GM21737 (cell line): ENCODE data around the gene ILF2.
"Not testable (repeated sequence)": the region's sequence is repeated elsewhere in the genome, so short reads cannot be mapped to it uniquely, and the experiment has no call there.

Experiments used
- ATAC-seq: cut with Tn5 transposase; IDR thresholded peaks from one replicate; pipeline ENCODE4 v1.9.1; 2021; ENCODE audit warnings: mild to moderate bottlenecking, moderate library complexity; ENCODE audit not compliant: unreplicated experiment

The ILF2 gene

DNA sequence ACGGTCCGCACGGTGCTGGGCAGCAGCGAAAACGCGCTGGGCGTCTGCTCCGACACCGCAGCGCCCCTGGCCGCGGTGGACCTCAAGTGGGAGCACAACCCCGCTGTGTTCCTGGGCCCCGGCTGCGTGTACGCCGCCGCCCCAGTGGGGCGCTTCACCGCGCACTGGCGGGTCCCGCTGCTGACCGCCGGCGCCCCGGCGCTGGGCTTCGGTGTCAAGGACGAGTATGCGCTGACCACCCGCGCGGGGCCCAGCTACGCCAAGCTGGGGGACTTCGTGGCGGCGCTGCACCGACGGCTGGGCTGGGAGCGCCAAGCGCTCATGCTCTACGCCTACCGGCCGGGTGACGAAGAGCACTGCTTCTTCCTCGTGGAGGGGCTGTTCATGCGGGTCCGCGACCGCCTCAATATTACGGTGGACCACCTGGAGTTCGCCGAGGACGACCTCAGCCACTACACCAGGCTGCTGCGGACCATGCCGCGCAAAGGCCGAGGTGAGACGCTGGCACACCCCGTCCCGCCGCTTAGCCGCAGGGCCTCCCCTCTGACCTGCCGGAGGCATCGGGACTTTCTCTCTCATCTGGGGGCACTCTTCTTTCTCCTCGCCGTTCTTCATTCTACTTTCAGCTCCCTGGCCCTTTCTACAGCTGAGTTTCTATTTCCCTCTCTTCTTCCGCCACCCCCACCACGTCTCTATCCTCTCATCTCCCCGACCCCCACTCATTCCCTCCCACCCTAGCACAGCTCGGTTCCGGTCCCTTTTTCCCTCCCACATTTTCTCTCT lies 8.7 kb upstream of the ILF2 start:
- ATAC-seq: no peak

DNA sequence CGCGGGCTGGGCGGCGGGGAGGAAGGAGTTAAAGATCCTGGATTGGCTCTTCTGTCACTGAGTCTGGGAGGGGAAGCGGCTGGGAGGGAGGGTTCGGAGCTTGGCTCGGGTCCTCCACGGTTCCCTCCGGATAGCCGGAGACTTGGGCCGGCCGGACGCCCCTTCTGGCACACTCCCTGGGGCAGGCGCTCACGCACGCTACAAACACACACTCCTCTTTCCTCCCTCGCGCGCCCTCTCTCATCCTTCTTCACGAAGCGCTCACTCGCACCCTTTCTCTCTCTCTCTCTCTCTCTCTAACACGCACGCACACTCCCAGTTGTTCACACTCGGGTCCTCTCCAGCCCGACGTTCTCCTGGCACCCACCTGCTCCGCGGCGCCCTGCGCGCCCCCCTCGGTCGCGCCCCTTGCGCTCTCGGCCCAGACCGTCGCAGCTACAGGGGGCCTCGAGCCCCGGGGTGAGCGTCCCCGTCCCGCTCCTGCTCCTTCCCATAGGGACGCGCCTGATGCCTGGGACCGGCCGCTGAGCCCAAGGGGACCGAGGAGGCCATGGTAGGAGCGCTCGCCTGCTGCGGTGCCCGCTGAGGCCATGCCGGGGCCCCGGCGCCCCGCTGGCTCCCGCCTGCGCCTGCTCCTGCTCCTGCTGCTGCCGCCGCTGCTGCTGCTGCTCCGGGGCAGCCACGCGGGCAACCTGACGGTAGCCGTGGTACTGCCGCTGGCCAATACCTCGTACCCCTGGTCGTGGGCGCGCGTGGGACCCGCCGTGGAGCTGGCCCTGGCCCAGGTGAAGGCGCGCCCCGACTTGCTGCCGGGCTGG lies 7.9 kb upstream of the ILF2 start, which contains the start of gene NPR1:
Gene NPR1 (plus strand): TSS at position 170 of the 818 bp plus-strand sequence. CDS start 421 bp downstream, at position 591.
- ATAC-seq: no peak

DNA sequence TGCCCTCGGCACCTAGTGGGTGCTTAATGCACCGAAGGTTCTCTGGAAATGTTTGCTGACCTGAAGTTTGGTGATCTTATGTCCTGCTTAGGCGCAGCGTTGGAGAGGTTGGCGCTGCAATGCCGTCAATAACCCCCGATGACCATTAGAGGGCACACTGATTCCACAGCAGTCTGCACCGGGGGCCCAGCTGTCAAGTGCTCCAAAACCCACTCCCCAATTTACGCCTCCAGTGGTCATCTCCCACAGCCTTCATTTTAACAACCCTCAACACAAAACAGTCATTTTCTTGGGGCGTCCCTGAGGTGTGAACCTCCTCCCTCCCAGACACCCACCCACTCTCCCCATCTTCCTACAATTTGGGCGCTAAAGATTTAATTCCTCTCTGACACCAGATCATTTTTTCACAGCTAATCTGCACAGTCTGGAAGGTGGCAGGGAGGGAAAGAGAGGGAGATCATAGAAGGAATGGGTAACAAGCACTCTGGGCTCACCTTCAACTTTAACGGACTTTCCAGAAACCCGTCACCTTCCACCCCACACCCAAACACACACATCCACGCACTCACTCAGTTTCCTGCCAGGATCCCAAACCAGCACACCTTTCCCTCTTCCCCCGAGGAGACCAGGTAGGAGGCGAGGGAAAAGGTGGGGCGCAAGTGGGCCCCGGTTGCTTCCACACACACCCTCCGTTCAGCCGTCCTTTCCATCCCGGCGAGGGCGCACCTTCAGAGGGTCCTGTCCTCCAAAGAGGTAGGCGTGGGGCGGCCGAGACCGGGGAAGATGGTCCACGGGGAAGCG lies 7.1 kb upstream of the ILF2 start:
- ATAC-seq: no peak

DNA sequence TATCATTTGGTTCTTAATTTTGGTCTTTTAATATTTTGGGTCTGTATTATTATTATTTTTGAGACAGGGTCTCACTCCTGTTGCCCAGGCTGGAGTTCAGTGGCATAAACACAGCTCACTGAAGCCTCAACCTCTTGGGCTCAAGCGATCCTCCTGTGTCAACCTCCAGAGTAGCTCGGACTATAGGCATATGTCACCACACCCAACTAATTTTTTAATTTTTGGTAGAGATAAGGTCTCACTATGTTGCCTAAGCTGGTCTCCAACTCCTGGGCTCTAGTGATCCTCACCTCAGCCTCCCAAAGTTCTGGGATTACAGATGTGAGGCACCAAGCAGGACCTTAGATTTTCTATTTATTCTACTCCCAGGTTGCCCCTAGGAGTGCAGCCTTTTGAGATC lies 2.7 kb upstream of the ILF2 start:
- no peak for ATAC-seq

DNA sequence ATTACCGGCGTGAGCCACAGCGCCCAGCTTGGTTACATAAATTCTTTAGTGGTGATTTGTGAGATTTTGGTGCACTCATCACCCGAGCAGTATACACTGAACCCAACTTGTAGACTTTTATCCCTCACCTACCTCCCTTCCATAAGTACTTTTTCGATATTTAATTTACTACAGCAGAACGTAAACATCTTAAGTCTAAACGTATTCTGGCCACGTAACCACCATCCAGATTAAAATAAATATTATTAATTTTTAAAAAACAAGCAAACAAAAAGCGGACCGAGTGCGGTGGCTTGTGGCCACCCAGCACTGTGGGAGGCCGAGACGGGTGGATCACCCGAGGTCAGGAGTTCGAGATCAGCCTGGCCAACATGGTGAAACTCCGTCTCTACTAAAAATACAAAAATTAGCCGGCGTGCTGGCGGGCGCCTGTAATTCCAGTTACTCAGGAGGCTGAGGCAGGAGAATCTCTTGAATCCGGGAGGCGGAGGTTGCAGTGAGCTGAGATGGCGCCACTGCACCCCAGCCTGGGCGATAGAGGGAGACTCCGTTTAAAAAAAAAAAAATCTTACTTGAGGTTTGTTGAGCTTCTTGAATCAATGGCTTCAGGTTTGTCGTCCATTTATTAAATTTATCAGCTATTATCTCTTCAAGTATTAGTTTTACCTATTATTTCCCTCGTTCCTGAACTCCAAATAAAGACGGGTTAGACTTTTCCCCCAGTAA lies 998 bp upstream of the ILF2 start:
- ATAC-seq: peak; percentile 6

DNA sequence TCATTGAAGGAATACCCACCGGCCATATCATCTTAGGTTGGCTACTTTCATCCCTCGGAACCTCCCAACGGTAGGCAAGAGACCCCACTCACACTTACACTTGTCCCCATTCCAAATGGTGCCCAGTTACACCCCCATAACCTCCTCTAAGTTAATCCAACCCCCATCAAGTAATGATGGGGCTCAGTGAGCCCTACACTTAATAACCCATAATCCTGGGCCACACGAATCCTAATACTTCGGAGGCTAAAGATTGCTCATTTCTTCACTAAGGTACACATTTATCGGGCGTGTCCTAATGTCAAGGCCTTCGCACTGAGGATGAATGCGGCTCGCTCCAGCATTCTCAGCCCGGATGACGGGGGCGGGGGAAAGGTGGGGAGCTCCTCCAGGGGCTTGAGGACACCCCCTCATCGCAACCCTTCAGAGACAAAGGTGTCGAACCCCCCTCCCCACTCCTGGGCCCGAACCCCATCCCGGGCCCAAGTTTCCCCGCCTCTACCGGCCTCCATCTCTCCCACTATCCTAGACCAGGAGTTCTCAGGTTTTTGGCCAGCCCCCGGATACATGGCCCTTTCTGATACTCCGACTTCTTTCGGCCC lies 435 bp downstream of the ILF2 start:
- no peak for ATAC-seq

DNA sequence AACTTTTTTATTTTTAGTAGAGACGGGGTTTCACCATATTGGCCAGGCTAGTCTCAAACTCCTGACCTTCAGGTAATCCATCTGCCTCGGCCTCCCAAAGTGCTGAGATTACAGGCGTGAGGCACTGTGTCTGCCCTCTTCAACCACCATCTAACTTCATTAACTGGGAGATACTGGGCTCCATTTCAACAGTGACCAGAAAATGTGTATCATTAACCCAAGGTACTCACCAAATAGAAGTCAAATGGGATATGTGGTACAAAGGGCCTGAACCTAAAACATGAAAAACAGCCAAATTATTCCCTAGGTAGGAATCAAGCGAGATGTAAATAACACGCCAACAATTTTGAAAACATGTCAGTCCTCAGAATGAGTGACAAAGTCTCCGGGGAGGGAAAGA lies 1.2 kb downstream of the ILF2 start:
- ATAC-seq: no peak

DNA sequence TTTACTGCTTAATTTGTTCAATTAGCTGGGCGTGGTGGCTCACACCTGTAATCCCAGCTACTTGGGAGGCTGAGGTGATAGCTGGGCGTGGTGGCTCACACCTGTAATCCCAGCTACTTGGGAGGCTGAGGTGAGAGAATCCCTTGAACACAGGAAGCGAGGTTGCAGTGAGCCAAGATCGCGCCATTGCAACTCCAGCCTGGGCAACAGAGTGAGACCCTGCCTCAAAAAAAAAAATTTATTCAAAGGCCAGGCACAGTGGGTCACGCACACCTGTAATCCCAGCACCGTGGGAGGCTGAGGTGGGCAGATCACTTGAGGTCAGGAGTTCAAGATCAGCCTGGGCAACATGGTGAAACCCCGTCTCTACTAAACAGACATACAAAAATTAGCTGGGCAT lies 2.1 kb downstream of the ILF2 start:
- ATAC-seq: not testable (repeated sequence)

DNA sequence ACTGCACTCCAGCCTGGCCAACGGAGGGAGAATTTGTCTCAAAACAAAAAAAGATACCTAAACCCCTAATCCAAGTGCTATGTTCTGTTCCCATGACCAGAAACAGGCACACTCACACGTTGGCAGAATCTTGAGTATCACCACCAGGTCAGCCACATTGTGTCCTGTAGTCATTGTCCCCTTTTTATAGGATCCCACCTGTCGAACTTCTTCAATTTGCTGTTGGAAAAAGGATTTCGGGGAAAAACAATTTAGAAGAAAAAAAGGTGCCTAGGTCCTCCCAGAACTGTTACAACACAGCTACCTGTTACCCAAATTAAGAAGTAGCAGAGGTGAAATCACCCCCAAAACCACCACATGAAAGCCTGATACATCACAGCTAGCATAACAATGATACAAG lies 3.4 kb downstream of the ILF2 start:
- no peak for ATAC-seq

DNA sequence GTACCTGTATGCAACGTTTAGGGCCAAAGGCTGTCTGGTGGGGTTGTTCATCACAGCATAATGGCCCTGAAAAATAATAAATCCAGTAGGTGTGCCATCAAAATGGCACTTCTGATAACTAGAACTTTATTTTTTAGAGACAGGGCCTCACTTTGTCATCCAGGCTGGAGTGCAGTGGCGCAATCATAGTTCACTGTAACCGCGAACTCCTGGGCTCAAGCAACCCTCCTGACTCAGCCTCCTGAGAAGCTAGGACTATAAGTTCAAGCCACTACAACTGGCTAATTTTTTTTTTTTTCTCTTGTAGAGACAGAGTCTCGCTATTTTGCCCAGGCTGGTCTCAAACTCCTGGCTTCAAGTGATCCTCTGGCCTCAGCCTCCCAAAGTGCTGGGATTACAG lies 7.6 kb downstream of the ILF2 start:
- ATAC-seq: no peak

DNA sequence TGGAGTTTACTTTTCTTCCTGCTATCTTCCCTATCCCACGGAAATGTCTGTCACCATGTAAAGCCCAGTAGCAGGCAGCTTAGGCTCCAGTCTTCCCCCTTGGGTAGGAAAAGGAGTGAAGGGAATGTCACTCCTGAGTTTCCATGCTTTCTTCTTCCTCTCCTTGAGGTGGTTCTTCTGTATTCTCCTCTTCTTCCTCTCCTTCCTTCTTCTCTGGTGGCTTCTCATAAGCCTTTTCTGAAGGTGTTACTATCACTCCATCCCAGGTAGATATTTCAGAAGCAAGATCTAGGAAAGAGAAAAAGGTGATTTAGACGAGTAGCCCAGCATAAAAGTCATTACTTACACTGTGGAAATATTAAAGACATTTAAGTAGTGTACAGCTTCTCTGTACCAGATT lies 8.5 kb downstream of the ILF2 start:
- no peak for ATAC-seq

DNA sequence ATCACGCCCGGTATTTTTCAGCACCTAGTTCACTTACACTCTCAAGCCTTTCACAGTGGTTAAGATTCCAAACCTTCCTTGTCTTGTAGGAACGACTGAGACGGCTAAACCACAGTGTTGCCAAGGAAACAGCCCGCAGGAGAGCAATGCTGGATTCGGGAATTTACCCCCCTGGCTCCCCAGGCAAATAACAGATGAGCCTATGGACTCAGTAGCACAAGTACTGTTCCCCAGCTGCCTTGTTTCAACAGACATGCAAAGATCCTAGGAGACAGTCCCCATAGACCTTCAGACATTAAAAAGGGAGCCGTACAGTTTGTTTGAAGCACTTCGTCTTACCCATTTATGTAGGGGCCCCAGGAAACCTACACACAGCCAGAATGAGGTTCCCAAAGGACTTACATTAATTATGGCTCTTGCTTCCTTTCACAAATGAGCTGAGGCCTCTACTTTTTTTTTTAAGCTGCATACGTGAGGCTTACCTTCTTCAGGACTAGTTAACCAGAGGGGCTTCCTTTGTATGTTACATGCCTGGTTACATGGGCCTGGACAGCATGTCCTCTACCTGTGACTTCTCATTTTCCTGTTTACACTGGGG lies 9.6 kb downstream of the ILF2 start:
- ATAC-seq: no peak

DNA sequence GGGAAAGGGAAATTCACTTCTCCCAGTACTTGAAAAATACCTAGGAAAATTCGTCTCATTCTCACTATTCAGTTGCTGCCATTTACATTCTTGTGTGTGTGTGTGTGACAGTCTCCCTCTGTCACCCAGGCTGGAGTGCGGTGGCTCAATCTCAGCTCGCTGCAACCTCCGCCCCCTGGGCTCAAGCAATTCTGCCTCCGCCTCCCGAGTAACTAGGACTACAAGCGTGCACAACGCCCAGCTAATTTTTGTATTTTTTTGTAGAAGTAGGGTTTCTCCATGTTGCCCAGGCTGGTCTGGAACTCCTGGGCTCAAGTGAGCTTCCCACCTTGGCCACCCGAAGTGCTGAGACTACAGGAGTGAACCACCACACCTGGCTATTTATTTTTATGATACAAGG lies 11.1 kb downstream of the ILF2 start:
- ATAC-seq: no peak

DNA sequence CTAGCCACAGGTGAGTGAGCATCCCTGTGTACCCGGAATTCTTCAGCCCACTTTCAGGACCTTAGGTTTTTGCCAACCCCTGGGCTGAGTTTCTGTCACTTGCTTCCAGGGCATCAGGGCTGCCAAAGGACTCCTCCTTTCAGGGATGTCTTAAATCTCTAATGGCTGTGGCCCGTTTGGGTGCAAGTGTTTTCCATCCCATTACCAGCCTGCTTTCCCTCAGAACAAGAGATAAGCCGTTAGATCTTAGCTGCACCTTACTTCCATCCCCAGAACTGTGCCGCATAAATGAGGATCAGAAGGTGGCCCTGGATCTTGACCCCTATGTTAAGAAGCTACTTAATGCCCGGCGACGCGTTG lies 11.6 kb downstream of the ILF2 start:
- no peak for ATAC-seq

DNA sequence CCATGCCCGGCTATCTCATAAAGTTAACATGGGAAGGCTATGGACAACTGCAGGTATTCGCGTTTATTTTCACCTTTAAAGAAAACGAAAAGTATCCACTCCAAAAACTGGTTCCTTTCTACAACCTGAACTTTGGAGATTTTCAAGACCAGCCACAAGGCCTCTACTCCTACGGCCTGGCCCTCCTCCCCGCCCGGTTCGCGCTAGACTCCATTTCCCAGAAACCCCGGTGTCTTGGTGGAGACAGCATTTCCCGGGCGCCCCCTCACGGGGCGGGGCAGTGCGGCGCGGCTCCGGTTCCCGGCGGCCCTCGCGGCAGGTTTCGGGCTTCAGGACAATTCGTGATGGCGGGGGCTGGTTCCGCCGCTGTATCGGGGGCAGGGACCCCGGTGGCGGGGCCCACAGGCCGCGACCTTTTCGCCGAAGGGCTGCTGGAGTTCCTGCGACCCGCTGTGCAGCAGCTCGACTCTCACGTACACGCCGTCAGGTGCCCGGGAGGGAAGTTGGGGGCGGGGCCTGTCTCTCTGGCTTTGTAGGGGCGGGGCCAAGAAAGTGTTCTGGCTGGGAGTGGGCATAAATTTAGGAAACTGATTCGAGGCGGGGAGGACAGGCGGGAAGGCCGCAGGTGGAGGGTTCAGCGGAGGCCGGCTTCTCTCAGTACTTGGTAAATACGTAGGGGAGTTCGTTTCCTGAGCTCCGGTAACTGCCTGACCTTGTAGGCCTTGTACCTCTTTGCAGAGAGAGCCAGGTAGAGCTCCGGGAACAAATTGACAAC lies 12.2 kb downstream of the ILF2 start, which contains the start of gene SNAPIN:
Gene SNAPIN (plus strand): TSS at position 304 of the 775 bp plus-strand sequence. CDS start 41 bp downstream, at position 345.
- ATAC-seq: peak; percentile 92

DNA sequence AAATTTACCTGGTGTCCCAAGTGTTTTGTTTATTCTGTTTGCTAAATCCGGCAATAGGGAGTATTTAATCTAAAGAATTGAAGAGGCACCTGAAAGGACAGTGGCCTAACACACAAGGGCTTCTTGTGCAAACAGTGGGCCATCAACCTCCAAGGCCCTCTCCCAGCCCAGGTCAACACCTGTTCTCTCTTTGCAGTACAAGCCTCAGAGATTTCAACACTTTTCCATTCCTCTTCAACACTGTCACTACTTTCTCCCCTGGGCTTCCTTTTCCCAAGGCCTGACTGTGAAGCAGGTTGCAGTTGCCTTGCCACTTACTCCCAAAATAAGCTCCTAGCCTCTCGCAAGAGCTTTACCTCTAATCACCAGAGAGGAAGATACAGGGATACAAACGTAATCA lies 15.5 kb downstream of the ILF2 start:
- no peak for ATAC-seq

DNA sequence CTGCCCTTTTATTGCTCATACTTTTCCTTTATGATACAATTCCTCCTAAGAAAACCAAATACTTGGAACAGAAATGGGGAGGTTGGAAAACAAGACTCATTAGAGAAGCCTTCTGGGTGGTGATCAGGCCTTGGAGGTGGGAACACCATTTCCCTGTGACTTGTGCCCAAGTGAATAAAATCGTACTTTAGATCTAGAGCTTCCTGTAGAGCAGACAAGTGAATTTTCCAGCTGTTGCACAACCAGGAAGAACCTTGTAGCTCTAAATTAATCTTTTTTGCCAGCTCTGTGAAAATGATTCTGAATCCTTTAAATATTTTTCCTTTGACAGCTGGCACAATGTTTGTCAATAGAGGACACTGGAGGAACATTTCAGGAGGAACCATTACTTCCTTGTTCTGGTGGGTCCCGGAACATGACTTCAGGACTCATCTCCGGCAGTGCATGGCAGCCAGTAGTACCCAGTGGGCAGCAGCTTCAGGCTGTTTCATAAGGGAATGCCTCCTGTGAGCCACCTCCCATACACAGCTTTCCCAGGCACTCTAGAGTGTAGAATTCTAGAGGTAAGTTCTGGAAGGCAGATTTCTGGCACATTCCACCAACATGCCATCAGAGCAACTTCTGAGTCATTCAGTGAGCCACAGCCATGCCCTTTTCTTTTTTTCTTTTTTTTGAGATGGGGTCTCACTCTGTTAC lies 17.8 kb downstream of the ILF2 start:
- no peak for ATAC-seq

DNA sequence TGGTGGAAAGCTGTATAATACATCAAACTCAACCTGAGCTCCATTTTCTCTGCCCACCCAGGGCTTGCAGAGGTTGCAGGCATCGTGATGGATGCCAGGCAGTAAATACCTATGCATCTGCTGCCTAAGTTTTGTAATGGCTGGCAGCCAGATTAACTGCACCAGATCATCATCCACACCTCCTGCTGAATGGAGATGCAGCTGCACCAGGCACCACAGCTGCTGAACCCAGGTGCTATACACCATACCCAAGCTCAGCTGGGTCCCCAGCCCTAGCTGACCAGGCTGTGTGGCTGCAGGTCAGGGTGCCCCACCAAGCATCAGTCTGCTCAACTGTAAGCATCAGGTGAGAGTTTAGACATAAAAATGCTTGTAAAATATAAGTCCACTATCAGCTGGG lies 19.0 kb downstream of the ILF2 start:
- no peak for ATAC-seq

DNA sequence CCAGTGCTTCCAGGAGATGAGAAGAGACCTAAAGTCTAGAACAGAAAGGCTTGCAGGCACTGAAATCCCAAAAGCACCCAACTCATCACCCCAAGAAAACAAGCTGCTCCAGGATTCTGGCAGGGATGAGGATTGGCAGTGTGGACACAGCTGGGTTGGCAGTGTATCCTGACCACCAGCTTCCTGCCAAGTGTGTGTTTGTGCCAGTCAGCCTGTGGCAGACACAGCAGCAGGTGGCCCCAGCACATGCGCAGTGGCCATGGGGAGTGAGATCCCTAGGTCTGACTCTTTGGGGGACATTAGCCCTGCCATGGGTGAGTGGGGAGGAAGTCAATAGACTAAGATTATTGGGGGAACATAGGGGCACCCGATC lies 20.9 kb downstream of the ILF2 start:
- ATAC-seq: no peak
